GM15510 (cell line): ENCODE data around the gene SIK1.

ENCODE experiments used
- POLR2A ChIP-seq: IDR thresholded peaks from 3 replicates; pipeline ENCODE4 v1.6.1; 2011; ENCODE audit warnings: borderline replicate concordance; ENCODE audit not compliant: insufficient read length; ENCODE audit errors: extremely low read depth

The SIK1 gene

DNA sequence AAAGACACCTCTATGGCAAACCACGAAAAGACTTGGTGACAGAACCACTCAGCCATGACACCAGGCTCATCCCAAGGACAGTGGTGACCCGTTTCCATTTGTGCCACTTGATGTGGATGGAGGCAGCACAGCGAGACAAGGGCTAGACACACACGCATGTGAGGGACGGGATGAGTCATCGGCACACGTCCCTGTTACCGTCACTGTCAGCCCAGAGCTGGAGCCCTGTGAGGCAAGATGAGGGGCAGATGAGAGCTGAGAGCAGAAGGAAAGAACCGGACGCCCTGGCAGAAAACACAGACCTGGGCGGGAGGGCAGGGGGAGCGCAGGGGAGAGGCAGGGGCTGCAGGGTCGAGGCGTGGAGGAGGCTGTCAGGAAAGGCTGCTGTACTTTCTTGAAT is 57.8 kb downstream of the SIK1 start:
- TF ChIP-seq POLR2A: no peak

DNA sequence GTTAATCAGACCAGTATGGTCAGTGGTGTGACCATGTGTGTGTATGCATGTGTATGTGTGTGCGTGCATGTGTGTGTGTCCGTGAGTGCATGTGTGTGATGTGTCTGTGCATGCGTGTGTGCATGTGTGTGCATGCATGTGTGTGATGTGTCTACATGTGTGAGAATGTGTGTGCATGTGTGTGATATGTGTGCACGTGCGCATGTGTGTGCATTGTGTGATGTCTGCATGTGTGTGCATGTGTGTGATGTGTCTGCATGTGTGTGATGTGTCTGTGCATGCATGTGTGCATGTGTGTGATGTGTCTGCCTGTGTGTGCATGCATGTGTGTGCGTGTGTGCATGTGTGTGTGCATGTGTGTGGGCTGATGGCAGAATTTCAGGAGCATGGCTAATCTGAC is 58.2 kb downstream of the SIK1 start:
- no peak for TF ChIP-seq POLR2A

DNA sequence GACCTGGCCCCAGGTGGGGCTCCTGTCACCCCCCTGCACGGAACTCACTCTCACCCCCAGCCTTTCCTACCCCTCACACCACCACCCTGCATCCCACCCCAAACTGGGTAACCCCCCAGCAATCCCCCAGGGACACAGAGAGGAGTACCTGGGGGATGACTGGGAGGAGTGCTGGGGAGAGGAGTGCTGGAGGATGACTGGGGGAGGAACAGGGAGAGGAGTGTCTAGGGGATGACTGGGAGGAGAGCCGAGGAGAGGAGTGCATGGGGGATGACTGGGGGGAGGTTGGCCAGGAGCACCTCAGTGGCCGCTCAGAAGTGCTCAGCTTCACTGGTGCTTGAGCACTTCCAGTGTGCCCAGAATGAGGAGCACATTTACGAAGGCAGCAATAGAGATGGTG is 59.1 kb downstream of the SIK1 start:
- TF ChIP-seq POLR2A: no peak

DNA sequence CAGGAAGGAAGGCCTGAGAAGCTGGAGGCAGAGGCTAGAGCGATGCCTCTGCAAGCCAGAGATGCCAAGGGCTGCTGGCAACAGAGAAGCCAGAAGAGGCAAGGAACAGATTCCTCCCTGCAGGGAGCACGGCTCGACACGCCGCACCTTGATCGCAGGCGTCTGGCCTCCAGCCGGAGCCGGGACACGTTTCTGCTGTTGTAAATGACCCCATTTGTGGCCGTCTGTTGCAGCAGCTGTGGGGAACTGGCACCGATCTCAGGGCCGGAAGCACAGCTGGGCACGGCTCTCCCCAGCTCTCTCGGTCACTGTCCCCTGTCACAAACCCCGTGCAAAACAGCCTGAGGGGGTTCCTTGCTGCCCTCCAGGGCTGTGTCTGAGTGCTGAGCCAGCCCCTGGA is 59.6 kb downstream of the SIK1 start:
- TF ChIP-seq POLR2A: no peak

DNA sequence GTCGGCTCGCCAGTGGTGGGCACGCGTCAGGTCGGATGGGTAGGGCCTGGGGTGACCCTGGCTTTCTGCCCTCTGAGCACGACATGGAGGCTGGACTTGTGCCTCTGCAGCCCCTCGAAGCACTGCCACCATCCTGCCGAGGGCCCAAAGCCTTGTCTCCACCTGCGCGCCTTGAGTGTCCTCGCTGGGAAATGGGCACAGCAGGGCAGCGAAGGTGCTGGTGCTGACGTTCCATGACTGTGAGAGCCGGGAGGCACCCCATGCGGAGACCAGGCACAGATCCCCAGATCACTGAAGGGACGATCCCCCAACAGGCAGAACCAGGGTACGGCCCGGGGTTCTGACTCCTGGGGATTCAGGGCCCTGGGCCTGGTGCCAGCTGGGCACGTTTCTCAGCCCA is 60.3 kb downstream of the SIK1 start:
- no peak for TF ChIP-seq POLR2A

DNA sequence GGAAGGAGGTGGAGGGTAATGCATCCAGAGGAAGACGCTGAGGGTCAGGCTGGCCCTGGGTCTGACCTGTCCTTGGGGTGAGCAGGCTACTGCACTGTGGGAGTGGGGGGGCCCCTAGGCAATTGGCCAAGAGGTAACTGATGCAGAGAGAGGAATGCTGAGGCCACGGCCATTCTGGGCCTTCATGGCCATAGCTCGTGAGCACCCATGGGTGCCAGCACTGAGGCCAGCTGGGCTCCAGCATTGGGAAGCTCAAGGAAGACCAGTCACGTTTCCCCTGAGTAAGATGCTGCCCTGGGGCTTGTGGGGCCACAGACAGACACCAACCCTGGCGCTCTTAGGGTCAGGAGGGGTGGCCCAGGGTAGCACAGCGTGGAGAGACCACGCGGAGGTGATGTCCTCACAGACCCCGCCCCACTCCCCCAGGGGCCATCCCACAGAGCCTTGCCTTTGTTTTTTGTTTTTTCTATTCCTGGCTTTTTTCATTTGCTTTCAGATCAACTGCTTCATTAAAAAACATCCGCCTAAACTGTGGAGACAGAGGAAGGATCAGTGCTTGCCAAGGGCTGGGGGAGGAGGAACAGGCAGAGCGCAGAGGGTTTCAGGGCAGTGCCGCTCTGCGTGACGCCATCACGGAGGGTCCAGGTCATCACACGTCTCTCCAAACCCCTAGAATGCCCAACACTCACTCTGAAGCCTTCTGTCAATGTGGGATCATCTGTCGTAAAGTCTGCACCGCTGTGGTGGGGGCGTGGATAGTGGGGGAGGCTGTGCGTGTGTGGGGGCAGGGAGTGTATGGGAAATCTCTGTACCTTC is 61.1 kb downstream of the SIK1 start:
- TF ChIP-seq POLR2A: no peak

DNA sequence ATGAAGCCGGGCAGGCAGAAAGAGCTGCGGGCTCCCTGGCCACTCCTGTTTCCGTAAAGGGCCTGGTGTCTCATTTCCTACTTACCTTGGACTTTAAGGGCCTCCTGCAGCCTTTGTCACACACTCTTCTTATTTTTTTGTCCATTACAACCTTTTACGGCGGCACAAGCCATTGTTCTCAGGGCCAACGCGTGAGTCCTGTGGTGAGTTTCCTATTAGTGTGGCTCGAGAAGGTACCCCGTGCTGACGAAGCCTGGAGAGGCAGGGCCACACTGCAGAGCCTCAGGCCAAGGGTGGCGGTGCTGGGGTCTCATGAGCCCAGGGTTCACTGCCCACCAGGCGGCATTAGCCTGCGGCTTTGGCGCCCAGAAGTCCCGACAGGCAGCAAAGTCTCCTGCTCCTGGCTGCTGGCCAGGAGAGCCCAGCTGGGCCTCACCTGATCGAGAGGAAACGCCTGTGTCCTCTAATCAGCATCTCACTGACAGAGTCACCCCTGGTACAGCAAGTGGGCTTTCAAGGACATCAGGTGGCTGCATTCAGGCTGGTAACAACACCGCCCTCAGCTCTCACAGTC is 62.0 kb downstream of the SIK1 start:
- TF ChIP-seq POLR2A: no peak
